Measurements from ENCODE around the gene CELF3. TPM values are rescaled to one million over a fixed set of nuclear protein-coding genes. Genes with fewer than 3 reads are reported as not detected.
A peak's percentile ranks its signal among the peaks of the same experiment; 100 is the strongest.

The CELF3 gene
- total and polyA plus RNA-seq, 2 of the 13 experiments (the other 11 are each of a cell fraction or from before 2014, with no cell fraction given): not detected

- Histone ChIP-seq H3K36me3 (replicated peaks in 1 of 2; ENCODE audit: control insufficient read depth in 1 of 2, insufficient read depth in 2 of 2, low read length in 2 of 2) (no peaks in the 10 kb centered on the region), H3K4me2 (ENCODE audit: low read depth, low read length) (no peak overlapping the region), H3K4me3 (replicated peaks in 1 of 3; ENCODE audit: insufficient read depth in 1 of 3, low read depth in 2 of 3, low read length in 3 of 3) (no peak overlapping the region), H2AFZ (ENCODE audit: low read length) (no peak overlapping the region), H3K9me3 (ENCODE audit: low read length) (no peaks in the 10 kb centered on the region), H3K79me2 (ENCODE audit: insufficient read depth, low read length) (no peaks in the 10 kb centered on the region), H3K9ac (ENCODE audit: insufficient read depth, low read depth, low read length) (no peak overlapping the region), H3K27me3 (ENCODE audit: control insufficient read depth in 1 of 2, insufficient read depth in 2 of 2, low read length in 2 of 2) (peaks cover 0 to 5% of the 10 kb centered on the region in 2 experiments; a peak in 2 of 5 replicates), H3K27ac (ENCODE audit: extremely low read length, insufficient read depth, low read length) (no peak overlapping the region), H3K4me1 (ENCODE audit: insufficient read depth, low read length) (peaks cover 44% of the 10 kb centered on the region), H4K20me1 (ENCODE audit: insufficient read depth, low read length) (no peaks in the 10 kb centered on the region)
- WGBS (ENCODE audit: low lambda C conversion rate): 49% methylated on average over 15 of the region's 15 CpGs
- no peak for FAIRE-seq
- DNase-seq (ENCODE audit: low spot score): no peak
- ChIA-PET POLR2A (no interaction called here), CTCF (ENCODE audit: low intra/inter-chr PET ratio, low total read pairs) (no interaction called here)
- no peak for ATAC-seq
- BruUV-seq (replicated peaks): no TSS peak
- in situ Hi-C loops (cut with HindIII; ENCODE audit: extremely low pct_ligation_motif_present, low pct_unique_long_range_greater_than_20kb): loop anchor here (10.0 kb wide), 1 partner anchor 124 kb away; the partner anchor contains the start of genes C2CD4D and RORC
- intact Hi-C loops (cut with micrococcal nuclease; ENCODE audit: unreplicated experiment): no loop called here
- 0 out of 3 replicates have a peak, but pooled peaks have one; percentile 30 for TF ChIP-seq MXI1 (IDR thresholded peaks at IDR 0.05; ENCODE audit: borderline replicate concordance, low read depth, low read length)
- no peak for TF ChIP-seq FOXC1 (CRISPR knock-in tag; IDR thresholded peaks at IDR 0.05; ENCODE audit: borderline replicate concordance)
- no peak for TF ChIP-seq ZBTB49 (CRISPR knock-in tag; IDR thresholded peaks at IDR 0.05; ENCODE audit: borderline replicate concordance)
- TF ChIP-seq RFX1 (IDR thresholded peaks at IDR 0.05): peak; percentile 64
- TF ChIP-seq ATAD3A (CRISPR knock-in tag; IDR thresholded peaks at IDR 0.05): no peak
- TF ChIP-seq ZBTB42 (CRISPR knock-in tag; IDR thresholded peaks at IDR 0.05): no peak
- no peak for TF ChIP-seq DMAP1 (CRISPR knock-in tag; IDR thresholded peaks at IDR 0.05)
- TF ChIP-seq TFDP2 (CRISPR knock-in tag; IDR thresholded peaks at IDR 0.05): no peak
- TF ChIP-seq ZNF780A (CRISPR knock-in tag; IDR thresholded peaks at IDR 0.05): no peak
- no peak for TF ChIP-seq MED13 (CRISPR knock-in tag; IDR thresholded peaks at IDR 0.05)
- TF ChIP-seq CBX2 (IDR thresholded peaks at IDR 0.05; ENCODE audit: low read depth, low read length): no peak
- TF ChIP-seq CBX2 (CRISPR knock-in tag; IDR thresholded peaks at IDR 0.05; ENCODE audit: low read depth): no peak
- TF ChIP-seq EZH2 (conservative IDR thresholded peaks at IDR 0.05; ENCODE audit: low read depth, low read length): no peak
- TF ChIP-seq SMYD3 (CRISPR knock-in tag; IDR thresholded peaks at IDR 0.05): no peak
- no peak for TF ChIP-seq ZBTB39 (CRISPR knock-in tag; IDR thresholded peaks at IDR 0.05)
- TF ChIP-seq CREB1 (IDR thresholded peaks at IDR 0.05): peak; percentile 96
- TF ChIP-seq CREB1 (CRISPR knock-in tag; IDR thresholded peaks at IDR 0.05): no peak
- no peak for TF ChIP-seq RNF2 (conservative IDR thresholded peaks at IDR 0.05; ENCODE audit: low read depth)
- TF ChIP-seq ZNF589 (CRISPR knock-in tag; conservative IDR thresholded peaks at IDR 0.05): no peak
Observed at GRCh38 chr1:151710187-151710840, 6.3 kb downstream of the CELF3 start.
